VCaP (cell line): ENCODE results near the gene NEGR1.

Experiments
- H3K27ac ChIP-seq: fragments of 450-650 bp; 2 replicates; pipeline ENCODE4 v1.5.1; 2017
- CTCF ChIP-seq: fragments of 450-650 bp; conservative IDR thresholded peaks from 2 replicates; pipeline ENCODE4 v1.5.1; 2017; ENCODE audit warnings: mild to moderate bottlenecking, moderate library complexity

NEGR1 gene

DNA sequence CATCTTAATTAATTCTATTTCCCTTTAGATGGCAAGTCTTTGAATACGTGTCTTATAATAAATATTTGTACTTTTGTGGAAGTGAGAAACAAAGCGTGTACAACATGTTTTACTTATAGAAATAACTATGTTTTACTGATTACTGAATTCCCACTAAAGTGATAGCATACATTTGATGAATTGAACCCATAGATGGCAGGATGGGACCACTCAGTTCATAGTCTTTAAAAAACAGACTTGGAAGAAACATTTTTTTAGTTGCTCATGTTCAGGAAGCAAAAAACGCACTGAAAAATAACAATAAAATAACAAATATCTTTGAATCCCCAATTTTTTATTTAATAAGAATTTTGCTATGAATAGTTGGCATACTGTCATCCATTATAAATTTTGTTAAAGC lies 694.4 kb downstream of the NEGR1 start:
- H3K27ac ChIP-seq, result no peak overlapping the region; the same call in 1 of the 2 replicates
- TF ChIP-seq CTCF, result peak; percentile 84

- TF ChIP-seq CTCF, result no peak
Observed at GRCh38 chr1:71586030-71586429, 696.3 kb downstream of the NEGR1 start.

DNA sequence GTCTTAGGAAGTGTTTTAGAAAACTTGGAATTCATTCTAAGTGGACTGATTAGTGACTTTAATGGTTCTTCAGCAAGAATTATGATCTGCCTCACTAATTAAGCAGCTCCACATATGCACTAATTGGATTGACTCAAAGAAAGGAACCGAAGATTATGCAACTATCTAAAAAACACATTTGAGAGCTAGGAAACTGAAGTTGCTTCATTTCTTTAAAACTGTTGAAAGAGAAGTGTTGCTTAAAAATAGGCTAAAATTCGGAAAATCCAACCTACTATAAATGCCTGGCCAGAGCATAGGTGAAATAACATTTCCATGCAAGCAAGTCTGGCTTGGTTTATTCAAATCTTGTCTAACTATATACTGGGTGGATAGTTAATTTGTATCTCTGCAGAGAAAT lies 698.6 kb downstream of the NEGR1 start:
- no peak overlapping the region for H3K27ac ChIP-seq
- TF ChIP-seq CTCF, result no peak

More at GRCh38 chr1:71586030-71586429, 696.3 kb downstream of the NEGR1 start:
- H3K27ac ChIP-seq, result no peak overlapping the region

- TF ChIP-seq CTCF, result no peak
- no peak overlapping the region for H3K27ac ChIP-seq
Observed at GRCh38 chr1:71582673-71583072, 699.7 kb downstream of the NEGR1 start.

DNA sequence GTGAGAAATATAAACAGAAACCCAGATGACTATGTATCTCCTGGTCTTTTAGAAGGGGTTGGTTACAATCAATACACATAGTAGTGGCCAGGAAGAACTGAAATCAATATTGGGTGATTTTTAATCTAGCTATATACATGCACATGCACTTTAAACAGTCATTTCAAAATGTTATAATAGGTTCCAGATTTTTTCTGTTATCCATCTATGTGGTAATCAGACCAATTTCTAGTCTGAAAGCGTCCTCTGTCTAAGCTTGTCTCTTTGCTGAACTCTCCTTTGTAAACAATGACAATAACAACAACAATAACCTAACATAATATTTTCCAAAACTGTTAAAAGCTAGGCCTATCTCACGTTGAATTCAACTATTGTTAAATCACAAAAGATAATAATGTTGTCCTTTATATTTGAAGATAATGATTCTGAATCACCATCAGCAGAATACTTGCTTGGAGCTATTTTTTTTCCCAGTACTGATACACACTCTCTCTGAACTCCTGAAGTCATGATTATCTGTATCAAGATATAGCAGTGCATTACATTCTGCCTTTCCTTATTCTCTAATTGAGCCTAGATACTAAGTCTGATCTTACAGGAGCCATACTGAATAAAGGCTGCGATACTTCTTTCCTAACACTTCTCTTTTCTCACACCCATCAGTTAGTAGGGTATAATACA lies 704.7 kb downstream of the NEGR1 start:
- TF ChIP-seq CTCF, result no peak
- H3K27ac ChIP-seq, result no peak overlapping the region

GRCh38 chr1:71572038-71572437 lies 710.3 kb downstream of the NEGR1 start:
- no peak overlapping the region for H3K27ac ChIP-seq
- TF ChIP-seq CTCF, result no peak

GRCh38 chr1:71566413-71566812 lies 715.9 kb downstream of the NEGR1 start:
- TF ChIP-seq CTCF, result no peak

More at GRCh38 chr1:71566413-71566812, 715.9 kb downstream of the NEGR1 start:
- no peak overlapping the region for H3K27ac ChIP-seq
